Osteoblast (primary cell): ENCODE results near the gene GDF7. TPM values are rescaled to one million over a fixed set of nuclear protein-coding genes. Genes with fewer than 3 reads are reported as not detected.

ENCODE experiments used
- DNase-seq: peaks from one replicate; pipeline ENCODE4 v3.0.0; 2011; ENCODE audit warnings: low spot score, mixed read lengths; ENCODE audit not compliant: insufficient read length; ENCODE audit errors: missing footprints
- H2AFZ ChIP-seq: 2 replicates; pipeline ENCODE4 v1.6.0; 2011; ENCODE audit warnings: mild to moderate bottlenecking, low read length
- H3K27ac ChIP-seq: 2 replicates; pipeline ENCODE4 v1.5.1; 2011; ENCODE audit warnings: mild to moderate bottlenecking, low read depth, low read length, moderate library complexity
- H3K27me3 ChIP-seq: 2 replicates; pipeline ENCODE4 v1.6.0; 2012; ENCODE audit warnings: mild to moderate bottlenecking, control low read depth, inconsistent platforms, low read length, moderate library complexity; ENCODE audit not compliant: insufficient read depth
- H3K36me3 ChIP-seq: 2 replicates; pipeline ENCODE4 v1.5.1; 2011; ENCODE audit warnings: mild to moderate bottlenecking, low read length, control low read depth, moderate library complexity; ENCODE audit not compliant: insufficient read depth
- H3K4me1 ChIP-seq: 2 replicates; pipeline ENCODE4 v1.5.1; 2011; ENCODE audit warnings: mild to moderate bottlenecking, low read length, control low read depth, moderate library complexity; ENCODE audit not compliant: insufficient read depth
- H3K4me2 ChIP-seq: 2 replicates; pipeline ENCODE4 v1.6.0; 2011; ENCODE audit warnings: mild to moderate bottlenecking, low read length; ENCODE audit not compliant: insufficient read depth
- H3K4me3 ChIP-seq: fragments of 200-600 bp; sonication (generic); 3 replicates; pipeline ENCODE4 v1.5.1; 2012; ENCODE audit warnings: mild to moderate bottlenecking, low read length, inconsistent platforms; ENCODE audit not compliant: insufficient read depth
- H3K79me2 ChIP-seq: 2 replicates; pipeline ENCODE4 v1.6.0; 2012; ENCODE audit warnings: mild to moderate bottlenecking, low read length, control low read depth, inconsistent platforms; ENCODE audit not compliant: insufficient read depth
- H3K9me3 ChIP-seq: 2 replicates; pipeline ENCODE4 v1.5.1; 2011; ENCODE audit warnings: low read depth, low read length, control low read depth
- H4K20me1 ChIP-seq: 2 replicates; pipeline ENCODE4 v1.6.0; 2012; ENCODE audit warnings: mild to moderate bottlenecking, low read length, control low read depth; ENCODE audit not compliant: insufficient read depth
- total RNA-seq: library from RNA; depleted of rRNA; stranded (reverse); fragments of >200 nt; gene quantifications from 2 replicates; pipeline ENCODE4 v1.2.3, GENCODE V29; 2012
- TF ChIP-seq, protein P1 (sequence below): IDR thresholded peaks from 2 replicates; pipeline ENCODE4 v1.5.1; 2011; ENCODE audit warnings: mild to moderate bottlenecking, low read depth, low read length, moderate library complexity; ENCODE audit errors: extremely low read depth

GDF7 gene
- total RNA-seq, 1 donor: not detected

DNA sequence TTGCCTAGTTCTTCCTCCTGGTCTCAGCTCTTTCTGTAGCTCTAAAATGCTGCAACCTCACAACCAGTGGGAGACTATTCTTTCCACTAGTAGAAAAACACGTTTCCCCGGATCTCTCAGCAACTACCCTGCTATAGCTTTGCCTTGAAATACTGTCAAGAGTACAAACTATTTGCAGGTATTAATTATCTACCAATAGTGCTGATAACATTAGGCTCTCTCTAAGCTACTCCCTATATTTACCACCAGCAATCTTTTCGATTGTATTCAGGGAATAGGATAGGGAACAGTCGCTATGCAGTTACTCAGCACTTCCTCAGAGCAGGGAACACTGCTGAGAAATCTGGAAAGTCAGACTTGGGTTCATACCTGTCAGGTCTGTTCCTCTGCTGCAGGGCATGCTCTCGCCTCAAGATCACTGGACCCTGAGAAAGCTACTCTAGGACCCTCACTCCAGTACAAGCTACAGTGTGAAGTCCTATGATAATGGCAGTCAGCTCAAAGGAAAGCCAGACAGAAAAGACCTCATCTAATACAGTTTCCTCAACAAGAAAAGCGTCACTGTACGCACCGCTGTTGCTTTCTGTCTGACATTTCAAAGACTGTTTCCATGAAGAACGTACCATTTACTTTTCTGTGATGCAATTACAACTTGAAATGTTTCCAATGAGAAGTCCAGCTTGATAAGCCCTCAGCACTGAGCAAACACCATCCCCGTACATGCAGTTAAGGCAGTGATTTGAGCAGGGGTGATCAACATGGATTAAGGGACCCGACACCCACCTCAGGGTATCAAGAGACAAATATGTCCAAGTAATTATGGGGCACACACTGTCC lies 22.7 kb downstream of the GDF7 start:
- Histone ChIP-seq H4K20me1 (no peaks in the 10 kb centered on the region), H3K79me2 (no peaks in the 10 kb centered on the region), H3K27me3 (no peaks in the 10 kb centered on the region), H3K4me2 (no peak overlapping the region), H2AFZ (no peak overlapping the region), H3K4me1 (no peaks in the 10 kb centered on the region), H3K36me3 (no peaks in the 10 kb centered on the region), H3K4me3 (no peak overlapping the region), H3K9me3 (no peaks in the 10 kb centered on the region), H3K27ac (no peak overlapping the region)
- TF ChIP-seq, protein P1, sequence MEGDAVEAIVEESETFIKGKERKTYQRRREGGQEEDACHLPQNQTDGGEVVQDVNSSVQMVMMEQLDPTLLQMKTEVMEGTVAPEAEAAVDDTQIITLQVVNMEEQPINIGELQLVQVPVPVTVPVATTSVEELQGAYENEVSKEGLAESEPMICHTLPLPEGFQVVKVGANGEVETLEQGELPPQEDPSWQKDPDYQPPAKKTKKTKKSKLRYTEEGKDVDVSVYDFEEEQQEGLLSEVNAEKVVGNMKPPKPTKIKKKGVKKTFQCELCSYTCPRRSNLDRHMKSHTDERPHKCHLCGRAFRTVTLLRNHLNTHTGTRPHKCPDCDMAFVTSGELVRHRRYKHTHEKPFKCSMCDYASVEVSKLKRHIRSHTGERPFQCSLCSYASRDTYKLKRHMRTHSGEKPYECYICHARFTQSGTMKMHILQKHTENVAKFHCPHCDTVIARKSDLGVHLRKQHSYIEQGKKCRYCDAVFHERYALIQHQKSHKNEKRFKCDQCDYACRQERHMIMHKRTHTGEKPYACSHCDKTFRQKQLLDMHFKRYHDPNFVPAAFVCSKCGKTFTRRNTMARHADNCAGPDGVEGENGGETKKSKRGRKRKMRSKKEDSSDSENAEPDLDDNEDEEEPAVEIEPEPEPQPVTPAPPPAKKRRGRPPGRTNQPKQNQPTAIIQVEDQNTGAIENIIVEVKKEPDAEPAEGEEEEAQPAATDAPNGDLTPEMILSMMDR: no peak
- no peak for DNase-seq

GRCh38 chr2:20691076-20691734 lies 24.3 kb downstream of the GDF7 start:
- H3K27ac ChIP-seq: no peak overlapping the region

GRCh38 chr2:20692081-20692480 lies 25.1 kb downstream of the GDF7 start:
- DNase-seq: no peak
- H3K27me3 ChIP-seq: no peaks in the 10 kb centered on the region
- no peak overlapping the region for H2AFZ ChIP-seq
- no peak overlapping the region for H3K27ac ChIP-seq
- no peaks in the 10 kb centered on the region for H3K9me3 ChIP-seq
- H3K4me3 ChIP-seq: no peak overlapping the region
- no peaks in the 10 kb centered on the region for H3K79me2 ChIP-seq
- TF ChIP-seq, protein P1: no peak
- no peaks in the 10 kb centered on the region for H3K36me3 ChIP-seq
- H3K4me1 ChIP-seq: no peaks in the 10 kb centered on the region
- no peaks in the 10 kb centered on the region for H4K20me1 ChIP-seq
- no peak overlapping the region for H3K4me2 ChIP-seq

More at GRCh38 chr2:20691076-20691734, 24.3 kb downstream of the GDF7 start:
- no peaks in the 10 kb centered on the region for H3K36me3 ChIP-seq
- H3K79me2 ChIP-seq: no peaks in the 10 kb centered on the region
- H2AFZ ChIP-seq: no peak overlapping the region
- H4K20me1 ChIP-seq: no peaks in the 10 kb centered on the region
- H3K4me1 ChIP-seq: no peaks in the 10 kb centered on the region
- H3K9me3 ChIP-seq: no peaks in the 10 kb centered on the region
- DNase-seq: no peak
- no peaks in the 10 kb centered on the region for H3K27me3 ChIP-seq
- no peak overlapping the region for H3K4me2 ChIP-seq
- TF ChIP-seq, protein P1: no peak
- no peak overlapping the region for H3K4me3 ChIP-seq

DNA sequence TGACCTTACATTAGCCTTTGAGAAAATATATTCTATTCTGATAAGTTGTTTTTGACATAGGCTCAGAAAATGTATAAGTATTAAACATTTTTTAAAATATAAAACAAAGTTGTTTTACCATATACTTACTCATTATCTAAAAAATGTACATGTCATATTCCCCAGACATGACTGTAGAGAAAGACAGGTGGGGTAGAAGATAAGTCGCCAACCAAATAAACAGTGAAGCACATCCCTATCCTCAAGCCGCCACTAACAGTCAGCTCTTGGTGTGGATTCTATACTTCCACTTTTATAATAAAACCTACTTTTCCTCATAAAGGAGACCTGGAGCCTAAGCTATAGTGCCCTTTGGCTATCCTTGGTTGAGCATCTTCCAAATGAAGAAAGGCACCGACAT lies 26.4 kb downstream of the GDF7 start:
- TF ChIP-seq, protein P1: no peak

More for the DNA sequence above, 26.4 kb downstream of the GDF7 start:
- no peak for DNase-seq
- Histone ChIP-seq H3K9me3 (no peaks in the 10 kb centered on the region), H2AFZ (no peak overlapping the region), H3K4me1 (no peaks in the 10 kb centered on the region), H3K4me2 (no peak overlapping the region), H3K27me3 (no peaks in the 10 kb centered on the region), H3K79me2 (no peaks in the 10 kb centered on the region), H3K4me3 (no peak overlapping the region), H3K36me3 (no peaks in the 10 kb centered on the region), H3K27ac (no peak overlapping the region), H4K20me1 (no peaks in the 10 kb centered on the region)
